ENCODE measurements around the gene OLA1. TPM values are rescaled to one million over a fixed set of nuclear protein-coding genes. Genes with fewer than 3 reads are reported as not detected.
A peak's percentile ranks its signal among the peaks of the same experiment; 100 is the strongest.

The OLA1 gene
- total RNA-seq (2016; rRNA removed; fragmentation: Illumina TruSeq; extraction: Trizol) (241 and 333 TPM in 2 replicates), polyA plus RNA-seq (2011; rRNA removed) (97.6 and 153 TPM in 2 replicates), polyA minus RNA-seq (2011; rRNA and poly(A)+ RNA removed; ENCODE audit: low replicate concordance) (24.6 and 35.4 TPM in 2 replicates), Bru-seq, nascent RNA (percentile 95 among the genes with signal in this experiment), BruChase-seq, experiment 1, labeled RNA remaining after a 6-hour chase (percentile 89 among the genes with signal in this experiment), BruChase-seq, experiment 2, labeled RNA remaining after a 2-hour chase (percentile 92 among the genes with signal in this experiment)
- 129 and 154 TPM in 2 replicates for total RNA-seq (2016; cell fraction: cytosol; rRNA removed; fragmentation: Illumina TruSeq; extraction: Trizol; ENCODE audit: low read depth)
- total RNA-seq (2016; cell fraction: insoluble cytoplasmic fraction; rRNA removed; fragmentation: Illumina TruSeq; extraction: Trizol) = 236 and 332 TPM in 2 replicates
- total RNA-seq (2016; cell fraction: membrane; rRNA removed; fragmentation: Illumina TruSeq; extraction: Trizol) = 251 and 284 TPM in 2 replicates
- total RNA-seq (2016; cell fraction: nucleus; rRNA removed; fragmentation: Illumina TruSeq; extraction: Trizol) = 155 and 160 TPM in 2 replicates
- 54.9 and 92.9 TPM in 2 replicates for polyA plus RNA-seq (2011; cell fraction: cytosol; rRNA removed)
- 22.4 and 30.1 TPM in 2 replicates for polyA plus RNA-seq (2011; cell fraction: nucleus; rRNA removed)
- polyA plus RNA-seq (2012) = 253 and 333 TPM in 2 replicates
- polyA plus RNA-seq (2016; cell fraction: cytosol; fragmentation: Illumina TruSeq; extraction: Trizol; ENCODE audit: low read depth) = 221 and 228 TPM in 2 replicates
- polyA plus RNA-seq (2016; cell fraction: insoluble cytoplasmic fraction; fragmentation: Illumina TruSeq; extraction: Trizol; ENCODE audit: low read depth) = 393 and 400 TPM in 2 replicates
- polyA plus RNA-seq (2016; cell fraction: membrane; fragmentation: Illumina TruSeq; extraction: Trizol; ENCODE audit: low read depth) = 292 and 328 TPM in 2 replicates
- polyA plus RNA-seq (2016; cell fraction: nucleus; fragmentation: Illumina TruSeq; extraction: Trizol; ENCODE audit: insufficient read depth, low read depth) = 155 and 159 TPM in 2 replicates
- polyA minus RNA-seq (2011; cell fraction: cytosol; rRNA and poly(A)+ RNA removed) = 67.6 and 77.8 TPM in 2 replicates
- polyA minus RNA-seq (2011; cell fraction: nucleus; rRNA and poly(A)+ RNA removed) = 116 and 148 TPM in 2 replicates
- long read RNA-seq, experiment 1, full-length matches to known transcripts = 312 of 390 reads
- long read RNA-seq, experiment 1, partial matches to known transcripts = 54 of 390 reads
- long read RNA-seq, experiment 1, other reads (novel, unspliced or antisense) = 24 of 390 reads
- long read RNA-seq, experiment 2, full-length matches to known transcripts = 299 of 640 reads
- long read RNA-seq, experiment 2, partial matches to known transcripts = 309 of 640 reads
- long read RNA-seq, experiment 2, other reads (novel, unspliced or antisense) = 32 of 640 reads

DNA sequence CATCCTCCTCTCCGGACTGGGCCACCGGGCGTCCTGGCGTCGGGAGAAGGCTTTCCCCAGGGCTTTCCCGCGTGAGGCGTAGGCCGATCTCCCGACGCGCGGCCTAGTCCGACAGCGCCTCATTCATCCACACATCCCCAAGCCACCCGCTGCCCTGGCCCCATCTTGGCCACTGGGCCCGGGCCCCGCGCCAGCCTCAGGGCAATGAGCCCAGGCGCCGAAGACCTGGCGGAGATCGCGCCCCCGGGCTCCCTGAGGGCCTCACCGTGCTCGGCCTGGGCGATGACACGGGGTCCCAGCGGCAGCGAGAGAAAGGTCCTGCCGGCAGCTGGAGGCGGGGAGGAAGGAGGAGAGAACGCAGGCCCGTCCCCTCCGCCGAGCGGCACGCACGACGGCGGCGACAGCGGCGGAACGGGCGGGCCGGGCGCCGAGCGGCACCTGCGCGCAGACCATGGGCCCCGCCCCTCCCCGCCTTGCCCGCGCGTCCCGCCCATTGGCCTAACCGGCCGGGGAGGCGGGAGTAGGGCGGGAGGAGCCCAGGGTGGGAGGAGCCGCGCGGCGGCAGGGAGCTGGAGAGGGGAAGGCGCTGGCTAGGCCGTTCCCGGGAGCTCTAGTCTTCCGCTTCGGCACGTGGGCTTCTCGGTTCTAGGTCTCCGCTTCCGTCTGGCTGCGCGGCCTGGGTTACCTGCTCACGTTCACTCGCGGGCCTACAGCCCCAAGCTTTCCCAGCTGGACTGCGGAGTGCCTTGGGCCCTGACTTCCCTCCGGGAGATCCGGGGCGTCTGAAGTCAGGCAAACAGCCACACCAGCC lies at the start of gene OLA1:
TSS of gene OLA1 (minus strand) at position 346 of the 811 bp plus-strand sequence. CDS start 1,717 bp downstream, outside the sequence.
- peaks cover 44% of the 10 kb centered on the region for H3K79me2 ChIP-seq (ENCODE audit: insufficient read depth, low read length)
- TF ChIP-seq TBX3 (IDR thresholded peaks at IDR 0.05; ENCODE audit: borderline replicate concordance) (peak; percentile 28; the same call in 1 of the 2 replicates), EEA1 (CRISPR knock-in tag; IDR thresholded peaks at IDR 0.05; ENCODE audit: borderline replicate concordance) (peak; percentile 94; the same call in 1 of the 2 replicates), ZNF501 (CRISPR knock-in tag; IDR thresholded peaks at IDR 0.05) (peak; percentile 95), ZFP82 (CRISPR knock-in tag; IDR thresholded peaks at IDR 0.05; ENCODE audit: borderline replicate concordance) (peak; percentile 80; the same call in 1 of the 2 replicates), ZNF883 (CRISPR knock-in tag; IDR thresholded peaks at IDR 0.05; ENCODE audit: not compliant biosample characterization) (peak; percentile 88), FOXM1 (CRISPR knock-in tag; IDR thresholded peaks at IDR 0.05) (no peak), ZNF337 (CRISPR knock-in tag; IDR thresholded peaks at IDR 0.05; ENCODE audit: borderline replicate concordance, low read depth) (peak; percentile 93; the same call in 1 of the 2 replicates)
- TF ChIP-seq, protein P1, sequence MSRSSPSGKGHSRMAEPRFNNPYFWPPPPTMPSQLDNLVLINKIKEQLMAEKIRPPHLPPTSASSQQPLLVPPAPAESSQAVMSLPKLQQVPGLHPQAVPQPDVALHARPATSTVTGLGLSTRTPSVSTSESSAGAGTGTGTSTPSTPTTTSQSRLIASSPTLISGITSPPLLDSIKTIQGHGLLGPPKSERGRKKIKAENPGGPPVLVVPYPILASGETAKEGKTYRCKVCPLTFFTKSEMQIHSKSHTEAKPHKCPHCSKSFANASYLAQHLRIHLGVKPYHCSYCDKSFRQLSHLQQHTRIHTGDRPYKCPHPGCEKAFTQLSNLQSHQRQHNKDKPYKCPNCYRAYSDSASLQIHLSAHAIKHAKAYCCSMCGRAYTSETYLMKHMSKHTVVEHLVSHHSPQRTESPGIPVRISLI (CRISPR knock-in tag; IDR thresholded peaks at IDR 0.05; ENCODE audit: borderline replicate concordance) = peak; percentile 19; the same call in 1 of the 2 replicates
- TF ChIP-seq, protein P2, sequence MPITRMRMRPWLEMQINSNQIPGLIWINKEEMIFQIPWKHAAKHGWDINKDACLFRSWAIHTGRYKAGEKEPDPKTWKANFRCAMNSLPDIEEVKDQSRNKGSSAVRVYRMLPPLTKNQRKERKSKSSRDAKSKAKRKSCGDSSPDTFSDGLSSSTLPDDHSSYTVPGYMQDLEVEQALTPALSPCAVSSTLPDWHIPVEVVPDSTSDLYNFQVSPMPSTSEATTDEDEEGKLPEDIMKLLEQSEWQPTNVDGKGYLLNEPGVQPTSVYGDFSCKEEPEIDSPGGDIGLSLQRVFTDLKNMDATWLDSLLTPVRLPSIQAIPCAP (CRISPR knock-in tag; IDR thresholded peaks at IDR 0.05; ENCODE audit: low read depth) = peak; percentile 26
- TF ChIP-seq, protein P3, sequence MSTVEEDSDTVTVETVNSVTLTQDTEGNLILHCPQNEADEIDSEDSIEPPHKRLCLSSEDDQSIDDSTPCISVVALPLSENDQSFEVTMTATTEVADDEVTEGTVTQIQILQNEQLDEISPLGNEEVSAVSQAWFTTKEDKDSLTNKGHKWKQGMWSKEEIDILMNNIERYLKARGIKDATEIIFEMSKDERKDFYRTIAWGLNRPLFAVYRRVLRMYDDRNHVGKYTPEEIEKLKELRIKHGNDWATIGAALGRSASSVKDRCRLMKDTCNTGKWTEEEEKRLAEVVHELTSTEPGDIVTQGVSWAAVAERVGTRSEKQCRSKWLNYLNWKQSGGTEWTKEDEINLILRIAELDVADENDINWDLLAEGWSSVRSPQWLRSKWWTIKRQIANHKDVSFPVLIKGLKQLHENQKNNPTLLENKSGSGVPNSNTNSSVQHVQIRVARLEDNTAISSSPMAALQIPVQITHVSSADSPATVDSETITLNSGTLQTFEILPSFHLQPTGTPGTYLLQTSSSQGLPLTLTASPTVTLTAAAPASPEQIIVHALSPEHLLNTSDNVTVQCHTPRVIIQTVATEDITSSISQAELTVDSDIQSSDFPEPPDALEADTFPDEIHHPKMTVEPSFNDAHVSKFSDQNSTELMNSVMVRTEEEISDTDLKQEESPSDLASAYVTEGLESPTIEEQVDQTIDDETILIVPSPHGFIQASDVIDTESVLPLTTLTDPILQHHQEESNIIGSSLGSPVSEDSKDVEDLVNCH (CRISPR knock-in tag; IDR thresholded peaks at IDR 0.05) = 0 out of 2 replicates have a peak, but pooled peaks have one; percentile 14

More for the DNA sequence above, at the start of gene OLA1:
- H3K9me3 ChIP-seq (ENCODE audit: low read length) = no peaks in the 10 kb centered on the region
- intact Hi-C loops (cut with micrococcal nuclease; ENCODE audit: unreplicated experiment) = loop anchor here (2.0 to 5.0 kb wide), 2 partner anchors 14 to 84 kb away; partner anchors contain the start of gene SP9
- H3K9ac ChIP-seq (ENCODE audit: insufficient read depth, low read depth, low read length) = peak within 1 kb of the TSS; percentile 93
- H3K4me1 ChIP-seq (ENCODE audit: insufficient read depth, low read length) = peaks cover 49% of the 10 kb centered on the region
- peaks cover 18% of the 10 kb centered on the region; the same call in 1 of the 2 replicates for H4K20me1 ChIP-seq (ENCODE audit: insufficient read depth, low read length)
- in situ Hi-C loops (cut with HindIII; ENCODE audit: extremely low pct_ligation_motif_present, low pct_unique_long_range_greater_than_20kb) = loop anchor here (5.0 kb wide), 1 partner anchor 84 kb away; the partner anchor contains the start of gene SP9
- DNase-seq (ENCODE audit: low spot score) = peak; percentile 90
- H3K4me3 ChIP-seq (replicated peaks in 1 of 3; ENCODE audit: insufficient read depth in 1 of 3, low read depth in 2 of 3, low read length in 3 of 3) = peak within 1 kb of the TSS; percentile 84 to 98 (median 90)
- peak within 1 kb of the TSS; percentile 37 for H2AFZ ChIP-seq (ENCODE audit: low read length)
- peak; percentile 36 for FAIRE-seq
- peak within 1 kb of the TSS; percentile 97 for H3K4me2 ChIP-seq (ENCODE audit: low read depth, low read length)
- H3K27me3 ChIP-seq (ENCODE audit: control insufficient read depth in 1 of 2, insufficient read depth in 2 of 2, low read length in 2 of 2) = peaks cover 0 to 4% of the 10 kb centered on the region in 2 experiments; a peak in 1 of 5 replicates
- H3K36me3 ChIP-seq (replicated peaks in 1 of 2; ENCODE audit: control insufficient read depth in 1 of 2, insufficient read depth in 2 of 2, low read length in 2 of 2) = peaks cover 3 to 6% of the 10 kb centered on the region in 2 experiments; a peak in 3 of 5 replicates
- no TSS peak for BruUV-seq (replicated peaks)
- CTCF ChIA-PET (ENCODE audit: low intra/inter-chr PET ratio, low total read pairs) = no interaction called here
- 2% methylated on average over 30 of the region's 85 CpGs for WGBS (ENCODE audit: low lambda C conversion rate)
- peak; percentile 95 for ATAC-seq
- POLR2A ChIA-PET = interaction anchor here (0.7 to 2.7 kb wide), 20 partner anchors 9 to 285 kb away, joined by 3 to 17 read pairs (median 4); partner anchors contain the start of genes SCRN3 and SP3
- peak within 1 kb of the TSS; percentile 92 for H3K27ac ChIP-seq (ENCODE audit: extremely low read length, insufficient read depth, low read length)

Data from HepG2 (cell line).